K562 (cell line): ENCODE measurements around the gene SDCBP2. TPM values are rescaled to one million over a fixed set of nuclear protein-coding genes. Genes with fewer than 3 reads are reported as not detected.

ENCODE experiments used
- ATAC-seq: fragments of 200-7000 bp; cut with Tn5 transposase; 3 replicates; pipeline ENCODE4 v1.9.1; 2020; ENCODE audit warnings: moderate library complexity
- BruUV-seq: library from RNA; stranded (reverse); fragments of 400-500 nt; replicated peaks from 2 replicates; lab custom pipeline; 2021; lab: Mats Ljungman, UMichigan
- CTCF ChIA-PET: fragments of 300-600 bp; formaldehyde crosslinking; extraction: SDS; loops from one replicate; lab custom pipeline; 2021; ENCODE audit warnings: low intra/inter-chr PET ratio; lab: Yijun Ruan, JAX
- POLR2A ChIA-PET: fragments of 300-600, 350-650 bp; sonication (Branson Sonifier 250); formaldehyde crosslinking; extraction: SDS; loops from one replicate; lab custom pipeline; 2021; ENCODE audit warnings: antibody characterized with exemption, inconsistent platforms; lab: Yijun Ruan, JAX
- DNase-seq, 4 experiments: peaks; one replicate each; pipeline versions ENCODE4 v3.0.0 to v3.0.0-alpha.2; 2011 to 2018; ENCODE audit warnings: low spot score in 3 of 4, mixed read lengths in 3 of 4; ENCODE audit errors: extremely low read depth in 1 of 4
- FAIRE-seq: peaks from 2 replicates; lab custom pipeline; 2011; peaks lifted over from hg19 to GRCh38; lab: Jason Lieb, UNC
- H2AFZ ChIP-seq: 2 replicates; pipeline ENCODE4 v1.6.0; 2011; ENCODE audit warnings: low read depth, low read length, control low read depth, inconsistent platforms
- H3K27ac ChIP-seq: fragments of 200-600 bp; 3 replicates; pipeline ENCODE4 v1.8.0; 2011; ENCODE audit warnings: low read depth, mild to moderate bottlenecking, control low read depth, inconsistent platforms, low read length, moderate library complexity, mixed read lengths; ENCODE audit errors: extremely low read depth
- H3K27me3 ChIP-seq, 2 experiments: fragments of 300-600 bp in 1 of 2; 2 replicates in 1 of 2; 3 replicates in 1 of 2; pipeline versions ENCODE4 v1.6.0 to v1.8.0; 2011; ENCODE audit warnings: inconsistent platforms in 2 of 2, low read length in 2 of 2, mild to moderate bottlenecking in 1 of 2, mixed read lengths in 1 of 2, moderate library complexity in 1 of 2; ENCODE audit not compliant: control insufficient read depth in 2 of 2, insufficient read depth in 2 of 2
- H3K36me3 ChIP-seq: fragments of 300-600 bp; 3 replicates; pipeline ENCODE4 v1.8.0; 2011; ENCODE audit warnings: mild to moderate bottlenecking, low read length, inconsistent platforms; ENCODE audit not compliant: control insufficient read depth, insufficient read depth
- H3K4me1 ChIP-seq, 2 experiments: fragments of 200-600 bp in 1 of 2; replicated peaks in 1 of 2; 2 replicates in 1 of 2; 3 replicates in 1 of 2; pipeline versions ENCODE4 v1.5.1 to v1.8.0; 2011; ENCODE audit warnings: inconsistent platforms in 2 of 2, low read length in 2 of 2, mild to moderate bottlenecking in 1 of 2, mixed read lengths in 1 of 2, moderate library complexity in 1 of 2; ENCODE audit not compliant: control insufficient read depth in 2 of 2, insufficient read depth in 2 of 2
- H3K4me2 ChIP-seq: 2 replicates; pipeline ENCODE4 v1.6.1; 2011; ENCODE audit warnings: low read length, control low read depth, inconsistent platforms, mixed read lengths; ENCODE audit not compliant: insufficient read depth
- H3K4me3 ChIP-seq: fragments of 200-600 bp; sonication (generic), shearing (Covaris generic); 2 replicates; pipeline ENCODE4 v1.5.1; 2016; ENCODE audit warnings: control low read depth, inconsistent platforms
- H3K79me2 ChIP-seq: fragments of 200-600 bp; 3 replicates; pipeline ENCODE4 v1.8.0; 2011; ENCODE audit warnings: low read length, inconsistent platforms; ENCODE audit not compliant: control insufficient read depth, insufficient read depth
- H3K9ac ChIP-seq, 2 experiments: 2 replicates each; pipeline versions ENCODE4 v1.6.0 to v1.6.1; 2011; ENCODE audit warnings: low read depth in 2 of 2, low read length in 2 of 2, control low read depth in 1 of 2, inconsistent platforms in 1 of 2, mild to moderate bottlenecking in 1 of 2, mixed read lengths in 1 of 2; ENCODE audit not compliant: insufficient read depth in 1 of 2
- H3K9me1 ChIP-seq: one replicate; pipeline ENCODE4 v1.6.0; 2011; ENCODE audit warnings: inconsistent platforms, mild to moderate bottlenecking, low read length, moderate library complexity; ENCODE audit not compliant: control insufficient read depth, insufficient read depth
- H3K9me3 ChIP-seq: replicated peaks from 2 replicates; pipeline ENCODE4 v1.5.1; 2011; ENCODE audit warnings: low read depth, low read length, inconsistent platforms; ENCODE audit not compliant: control insufficient read depth, insufficient read depth
- H4K20me1 ChIP-seq: replicated peaks from 2 replicates; pipeline ENCODE4 v1.6.1; 2011; ENCODE audit warnings: low read length, inconsistent platforms, mixed read lengths; ENCODE audit not compliant: control insufficient read depth, insufficient read depth
- CBX3 ChIP-seq, 2 experiments: IDR thresholded peaks; 1 replicate in 1 of 2; 2 replicates in 1 of 2; pipeline ENCODE4 v1.6.1; 2012; ENCODE audit warnings: inconsistent platforms in 2 of 2, low read length in 2 of 2, borderline replicate concordance in 1 of 2, control low read depth in 1 of 2
- HNRNPH1 ChIP-seq: fragments of 200-400 bp; formaldehyde crosslinking; optimal IDR thresholded peaks from 2 replicates; pipeline ENCODE3; 2017; ENCODE audit warnings: low read depth, mild to moderate bottlenecking, low read length, moderate library complexity
- OTX1 ChIP-seq: fragments of 450-650 bp; formaldehyde crosslinking; IDR thresholded peaks from 2 replicates; pipeline ENCODE4 v1.4.0; 2022; ENCODE audit warnings: mild to moderate bottlenecking
- RFX1 ChIP-seq: fragments of 450-650 bp; IDR thresholded peaks from 2 replicates; pipeline ENCODE4 v1.6.1; 2016; ENCODE audit warnings: mild to moderate bottlenecking, moderate library complexity
- SIRT6 ChIP-seq: IDR thresholded peaks from one replicate; pipeline ENCODE4 v1.6.1; 2012; ENCODE audit warnings: low read depth, mild to moderate bottlenecking, control low read depth, inconsistent platforms, low read length, moderate library complexity
- SRSF9 ChIP-seq: fragments of 200-400 bp; formaldehyde crosslinking; IDR thresholded peaks from 2 replicates; pipeline ENCODE4 v1.6.1; 2017; ENCODE audit warnings: low read depth, low read length, borderline replicate concordance
- ZNF121 ChIP-seq: sonication (generic); formaldehyde crosslinking; conservative IDR thresholded peaks from 2 replicates; pipeline ENCODE4 v1.8.0; 2022; ENCODE audit warnings: missing genetic modification reagents
- WGBS: fragments of 100-300 bp; shearing (Covaris generic); methylation state at CpG from one replicate; pipeline ENCODE4 v1.1.6; 2016; ENCODE audit warnings: low coverage, mixed read lengths; ENCODE audit not compliant: insufficient coverage; ENCODE audit errors: missing lambda C conversion rate; 5-methylcytosine and 5-hydroxymethylcytosine counted together
- in situ Hi-C: fragments of 300-500 bp; cut with MboI; formaldehyde crosslinking; loops from 4 replicates; pipeline ENCODE4 v1.15.0; 2018; ENCODE audit warnings: inconsistent platforms, mixed read lengths
- intact Hi-C: fragments of 100-400 bp; cut with micrococcal nuclease; formaldehyde crosslinking; loops from 2 replicates; pipeline ENCODE4 v1.14.2; 2022
- polyA plus RNA-seq, 8 experiments: library from polyadenylated mRNA; depleted of rRNA in 4 of 8; stranded (reverse) in 5 of 8; unstranded in 3 of 8; fragments of >200 nt; fragmentation: Nextera tagmentation in 2 of 8; fragmentation: Illumina TruSeq in 1 of 8; extraction: Ambion mirVana in 2 of 8; extraction: Trizol in 1 of 8; gene quantifications; 2 replicates each; pipeline versions ENCODE4 v1.2.1 to v1.2.3, GENCODE V29; 2011 to 2014; ENCODE audit warnings: inconsistent platforms in 1 of 8, missing spikeins in 1 of 8
- total RNA-seq, 7 experiments: library from RNA; depleted of rRNA in 6 of 7; stranded (reverse); fragments of >200 nt in 6 of 7; fragmentation: Illumina TruSeq in 2 of 7; extraction: Trizol in 2 of 7; gene quantifications; 2 replicates each; pipeline versions ENCODE4 v1.2.1 to v1.2.3, GENCODE V29; 2011 to 2021; ENCODE audit warnings: low replicate concordance in 1 of 7
- TF ChIP-seq, protein P1 (sequence below): IDR thresholded peaks from 2 replicates; pipeline ENCODE4 v1.6.1; 2016; ENCODE audit warnings: missing genetic modification characterization, missing compliant biosample characterization
- TF ChIP-seq, protein P2 (sequence below), 2 experiments: fragments of 450-650 bp in 1 of 2; sonication (generic) in 1 of 2; formaldehyde crosslinking in 1 of 2; IDR thresholded peaks; 2 replicates each; pipeline versions ENCODE4 v1.7.1 to v1.9.0; 2016 to 2022; ENCODE audit warnings: inconsistent platforms in 1 of 2, mild to moderate bottlenecking in 1 of 2, missing genetic modification reagents in 1 of 2
- TF ChIP-seq, protein P3 (sequence below): sonication (generic); formaldehyde crosslinking; IDR thresholded peaks from 2 replicates; pipeline ENCODE4 v1.8.1; 2022; ENCODE audit warnings: missing genetic modification reagents

Gene SDCBP2
- total and polyA plus RNA-seq, 9 of the 15 experiments (the other 6 are each of a cell fraction or from before 2014, with no cell fraction given) = 0.06 to 1.2 (median 0.80) TPM

DNA sequence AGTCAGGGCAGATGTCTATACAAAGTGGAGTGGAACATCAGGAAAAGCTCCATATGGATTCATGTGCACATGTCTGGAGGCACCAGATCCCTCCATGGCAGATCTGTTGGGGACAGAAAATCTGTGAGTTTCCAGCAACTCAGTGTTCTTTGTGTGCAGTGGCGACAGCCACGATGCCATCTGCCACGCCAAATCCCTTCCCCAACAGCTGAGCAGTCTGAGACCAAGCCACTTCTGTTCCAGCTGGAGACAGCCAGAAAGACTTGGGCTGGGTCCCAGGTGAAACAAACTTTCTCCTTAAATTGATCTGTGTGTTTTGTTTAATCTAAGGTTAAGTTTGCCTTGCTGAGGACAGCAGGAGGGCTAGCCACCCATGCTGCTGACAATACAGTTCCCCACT, 41.0 kb upstream of the SDCBP2 start:
- Histone ChIP-seq H3K27ac (no peak overlapping the region), H2AFZ (no peak overlapping the region), H3K4me1 (no peaks in the 10 kb centered on the region), H3K4me2 (no peak overlapping the region), H3K9me3 (no peaks in the 10 kb centered on the region), H3K27me3 (no peaks in the 10 kb centered on the region), H3K36me3 (peaks cover 65% of the 10 kb centered on the region; the same call in 2 of the 3 replicates), H3K79me2 (peaks cover 18% of the 10 kb centered on the region; the same call in 2 of the 3 replicates), H4K20me1 (0 out of 2 replicates have a peak, but pooled peaks cover 4% of the 10 kb centered on the region), H3K9ac (no peak overlapping the region), H3K9me1 (no peaks in the 10 kb centered on the region), H3K4me3 (no peak overlapping the region)
- ATAC-seq (no peak), DNase-seq (no peak), FAIRE-seq (no peak)
- intact Hi-C loops = no loop called here
- in situ Hi-C loops = loop anchor here (10.0 kb wide), 1 partner anchor 255 kb away; the partner anchor contains the start of gene SIRPB1
- POLR2A ChIA-PET = interaction anchor here (0.6 to 1.1 kb wide), 4 partner anchors 10 to 196 kb away, joined by 3 read pairs; no protein-coding TSS in a partner anchor
- no TSS peak for BruUV-seq
- CTCF ChIA-PET = no interaction called here
- WGBS = 100% methylated on average over 3 of the region's 3 CpGs
- TF ChIP-seq RFX1 = no peak
- no peak for TF ChIP-seq SIRT6
- TF ChIP-seq, protein P1, sequence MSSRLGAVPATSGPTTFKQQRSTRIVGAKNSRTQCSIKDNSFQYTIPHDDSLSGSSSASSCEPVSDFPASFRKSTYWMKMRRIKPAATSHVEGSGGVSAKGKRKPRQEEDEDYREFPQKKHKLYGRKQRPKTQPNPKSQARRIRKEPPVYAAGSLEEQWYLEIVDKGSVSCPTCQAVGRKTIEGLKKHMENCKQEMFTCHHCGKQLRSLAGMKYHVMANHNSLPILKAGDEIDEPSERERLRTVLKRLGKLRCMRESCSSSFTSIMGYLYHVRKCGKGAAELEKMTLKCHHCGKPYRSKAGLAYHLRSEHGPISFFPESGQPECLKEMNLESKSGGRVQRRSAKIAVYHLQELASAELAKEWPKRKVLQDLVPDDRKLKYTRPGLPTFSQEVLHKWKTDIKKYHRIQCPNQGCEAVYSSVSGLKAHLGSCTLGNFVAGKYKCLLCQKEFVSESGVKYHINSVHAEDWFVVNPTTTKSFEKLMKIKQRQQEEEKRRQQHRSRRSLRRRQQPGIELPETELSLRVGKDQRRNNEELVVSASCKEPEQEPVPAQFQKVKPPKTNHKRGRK (tag) = no peak
- no peak for TF ChIP-seq HNRNPH1
- no peak for TF ChIP-seq CBX3 (IDR thresholded peaks at IDR 0.05; ENCODE audit: borderline replicate concordance in 1 of 2, low read length in 2 of 2)
- TF ChIP-seq, protein P2, sequence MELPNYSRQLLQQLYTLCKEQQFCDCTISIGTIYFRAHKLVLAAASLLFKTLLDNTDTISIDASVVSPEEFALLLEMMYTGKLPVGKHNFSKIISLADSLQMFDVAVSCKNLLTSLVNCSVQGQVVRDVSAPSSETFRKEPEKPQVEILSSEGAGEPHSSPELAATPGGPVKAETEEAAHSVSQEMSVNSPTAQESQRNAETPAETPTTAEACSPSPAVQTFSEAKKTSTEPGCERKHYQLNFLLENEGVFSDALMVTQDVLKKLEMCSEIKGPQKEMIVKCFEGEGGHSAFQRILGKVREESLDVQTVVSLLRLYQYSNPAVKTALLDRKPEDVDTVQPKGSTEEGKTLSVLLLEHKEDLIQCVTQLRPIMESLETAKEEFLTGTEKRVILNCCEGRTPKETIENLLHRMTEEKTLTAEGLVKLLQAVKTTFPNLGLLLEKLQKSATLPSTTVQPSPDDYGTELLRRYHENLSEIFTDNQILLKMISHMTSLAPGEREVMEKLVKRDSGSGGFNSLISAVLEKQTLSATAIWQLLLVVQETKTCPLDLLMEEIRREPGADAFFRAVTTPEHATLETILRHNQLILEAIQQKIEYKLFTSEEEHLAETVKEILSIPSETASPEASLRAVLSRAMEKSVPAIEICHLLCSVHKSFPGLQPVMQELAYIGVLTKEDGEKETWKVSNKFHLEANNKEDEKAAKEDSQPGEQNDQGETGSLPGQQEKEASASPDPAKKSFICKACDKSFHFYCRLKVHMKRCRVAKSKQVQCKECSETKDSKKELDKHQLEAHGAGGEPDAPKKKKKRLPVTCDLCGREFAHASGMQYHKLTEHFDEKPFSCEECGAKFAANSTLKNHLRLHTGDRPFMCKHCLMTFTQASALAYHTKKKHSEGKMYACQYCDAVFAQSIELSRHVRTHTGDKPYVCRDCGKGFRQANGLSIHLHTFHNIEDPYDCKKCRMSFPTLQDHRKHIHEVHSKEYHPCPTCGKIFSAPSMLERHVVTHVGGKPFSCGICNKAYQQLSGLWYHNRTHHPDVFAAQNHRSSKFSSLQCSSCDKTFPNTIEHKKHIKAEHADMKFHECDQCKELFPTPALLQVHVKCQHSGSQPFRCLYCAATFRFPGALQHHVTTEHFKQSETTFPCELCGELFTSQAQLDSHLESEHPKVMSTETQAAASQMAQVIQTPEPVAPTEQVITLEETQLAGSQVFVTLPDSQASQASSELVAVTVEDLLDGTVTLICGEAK (IDR thresholded peaks at IDR 0.05) = no peak
- TF ChIP-seq, protein P2 (CRISPR knock-in tag; IDR thresholded peaks at IDR 0.05) = no peak
- TF ChIP-seq ZNF121 (CRISPR knock-in tag) = no peak
- TF ChIP-seq SRSF9 = no peak
- TF ChIP-seq, protein P3, sequence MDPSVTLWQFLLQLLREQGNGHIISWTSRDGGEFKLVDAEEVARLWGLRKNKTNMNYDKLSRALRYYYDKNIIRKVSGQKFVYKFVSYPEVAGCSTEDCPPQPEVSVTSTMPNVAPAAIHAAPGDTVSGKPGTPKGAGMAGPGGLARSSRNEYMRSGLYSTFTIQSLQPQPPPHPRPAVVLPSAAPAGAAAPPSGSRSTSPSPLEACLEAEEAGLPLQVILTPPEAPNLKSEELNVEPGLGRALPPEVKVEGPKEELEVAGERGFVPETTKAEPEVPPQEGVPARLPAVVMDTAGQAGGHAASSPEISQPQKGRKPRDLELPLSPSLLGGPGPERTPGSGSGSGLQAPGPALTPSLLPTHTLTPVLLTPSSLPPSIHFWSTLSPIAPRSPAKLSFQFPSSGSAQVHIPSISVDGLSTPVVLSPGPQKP = no peak
- TF ChIP-seq OTX1 (CRISPR knock-in tag) = no peak
